ENCODE measurements around the gene KANTR.

DNA sequence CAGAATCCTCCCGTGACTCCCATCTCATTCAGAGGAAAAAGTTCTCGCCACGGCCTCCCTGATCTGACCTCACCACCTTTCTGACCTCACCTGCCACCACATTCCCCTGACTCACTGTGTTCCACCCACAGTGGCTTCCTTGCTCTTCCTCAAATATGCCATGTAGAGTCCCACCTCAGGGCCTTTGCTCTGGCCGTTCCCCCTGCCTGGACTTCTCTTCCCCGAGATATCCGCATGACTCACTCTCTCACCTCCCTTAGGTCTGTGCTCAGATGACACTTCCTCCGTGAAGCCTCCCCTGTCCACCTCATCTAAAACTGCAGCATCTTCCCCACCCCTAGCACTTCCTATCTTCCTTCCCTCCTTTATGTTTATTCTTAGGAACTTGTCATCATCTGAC, 18.9 kb upstream of the KANTR start:
- TF ChIP-seq POLR2AphosphoS5 (IDR thresholded peaks at IDR 0.05; ENCODE audit: insufficient read depth, low read depth, low read length) (no peak), MYC (IDR thresholded peaks at IDR 0.05; ENCODE audit: low read depth, low read length) (no peak), POLR2A (IDR thresholded peaks at IDR 0.05; ENCODE audit: low read depth, low read length) (no peak), EZH2 (IDR thresholded peaks at IDR 0.05; ENCODE audit: borderline replicate concordance, low read depth, low read length, severe bottlenecking) (no peak), JUN (IDR thresholded peaks at IDR 0.05; ENCODE audit: borderline replicate concordance, insufficient read depth, insufficient read length, low read depth) (no peak), GATA2 (IDR thresholded peaks at IDR 0.05; ENCODE audit: insufficient read depth, insufficient read length, low read depth, low read length) (no peak)
- TF ChIP-seq, protein P1, sequence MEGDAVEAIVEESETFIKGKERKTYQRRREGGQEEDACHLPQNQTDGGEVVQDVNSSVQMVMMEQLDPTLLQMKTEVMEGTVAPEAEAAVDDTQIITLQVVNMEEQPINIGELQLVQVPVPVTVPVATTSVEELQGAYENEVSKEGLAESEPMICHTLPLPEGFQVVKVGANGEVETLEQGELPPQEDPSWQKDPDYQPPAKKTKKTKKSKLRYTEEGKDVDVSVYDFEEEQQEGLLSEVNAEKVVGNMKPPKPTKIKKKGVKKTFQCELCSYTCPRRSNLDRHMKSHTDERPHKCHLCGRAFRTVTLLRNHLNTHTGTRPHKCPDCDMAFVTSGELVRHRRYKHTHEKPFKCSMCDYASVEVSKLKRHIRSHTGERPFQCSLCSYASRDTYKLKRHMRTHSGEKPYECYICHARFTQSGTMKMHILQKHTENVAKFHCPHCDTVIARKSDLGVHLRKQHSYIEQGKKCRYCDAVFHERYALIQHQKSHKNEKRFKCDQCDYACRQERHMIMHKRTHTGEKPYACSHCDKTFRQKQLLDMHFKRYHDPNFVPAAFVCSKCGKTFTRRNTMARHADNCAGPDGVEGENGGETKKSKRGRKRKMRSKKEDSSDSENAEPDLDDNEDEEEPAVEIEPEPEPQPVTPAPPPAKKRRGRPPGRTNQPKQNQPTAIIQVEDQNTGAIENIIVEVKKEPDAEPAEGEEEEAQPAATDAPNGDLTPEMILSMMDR (IDR thresholded peaks at IDR 0.05; ENCODE audit: extremely low read depth in 1 of 2, insufficient read depth in 1 of 2, low read depth in 1 of 2, low read length in 2 of 2), result no peak
- TF ChIP-seq, protein P2, sequence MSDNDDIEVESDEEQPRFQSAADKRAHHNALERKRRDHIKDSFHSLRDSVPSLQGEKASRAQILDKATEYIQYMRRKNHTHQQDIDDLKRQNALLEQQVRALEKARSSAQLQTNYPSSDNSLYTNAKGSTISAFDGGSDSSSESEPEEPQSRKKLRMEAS (IDR thresholded peaks at IDR 0.05; ENCODE audit: insufficient read depth, insufficient read length), result no peak
